HG02678 (cell line): ENCODE data around the gene RNF144A.

Experiments used
- ATAC-seq: cut with Tn5 transposase; IDR thresholded peaks from one replicate; pipeline ENCODE4 v1.9.1; 2021; ENCODE audit warnings: mild to moderate bottlenecking, moderate library complexity; ENCODE audit not compliant: unreplicated experiment

The RNF144A gene

GRCh38 chr2:6945087-6945813, 28.0 kb downstream of the RNF144A start:
- peak; percentile 92 for ATAC-seq

GRCh38 chr2:6945821-6946220, 28.6 kb downstream of the RNF144A start:
- no peak for ATAC-seq

- ATAC-seq, result no peak
These were observed 29.5 kb downstream of the RNF144A start for GRCh38 chr2:6946722-6947121.

GRCh38 chr2:6947929-6948676, 30.9 kb downstream of the RNF144A start:
- ATAC-seq, result no peak

GRCh38 chr2:6948677-6949351, 31.6 kb downstream of the RNF144A start:
- ATAC-seq, result no peak

- no peak for ATAC-seq
These were observed 33.8 kb downstream of the RNF144A start for GRCh38 chr2:6951046-6951445.

- ATAC-seq, result no peak
These were observed 34.9 kb downstream of the RNF144A start for GRCh38 chr2:6952101-6952500.

- no peak for ATAC-seq
These were observed 37.4 kb downstream of the RNF144A start for GRCh38 chr2:6954586-6954985.

- no peak for ATAC-seq
These were observed 38.4 kb downstream of the RNF144A start for GRCh38 chr2:6955511-6956136.

GRCh38 chr2:6956566-6956965, 39.4 kb downstream of the RNF144A start:
- ATAC-seq, result no peak

GRCh38 chr2:6957031-6957714, 40.0 kb downstream of the RNF144A start:
- no peak for ATAC-seq

- no peak for ATAC-seq
These were observed 40.9 kb downstream of the RNF144A start for GRCh38 chr2:6957910-6958615.

GRCh38 chr2:6958616-6959235, 41.5 kb downstream of the RNF144A start:
- ATAC-seq, result no peak

GRCh38 chr2:6959751-6960150, 42.5 kb downstream of the RNF144A start:
- no peak for ATAC-seq

- no peak for ATAC-seq
These were observed 43.4 kb downstream of the RNF144A start for GRCh38 chr2:6960659-6961058.

- ATAC-seq, result no peak
These were observed 46.5 kb downstream of the RNF144A start for GRCh38 chr2:6963727-6964126.

- no peak for ATAC-seq
These were observed 48.0 kb downstream of the RNF144A start for GRCh38 chr2:6965071-6965795.

GRCh38 chr2:6966446-6966940, 49.3 kb downstream of the RNF144A start:
- no peak for ATAC-seq

GRCh38 chr2:6967301-6967700, 50.1 kb downstream of the RNF144A start:
- no peak for ATAC-seq
